Panc1 (cell line): Measurements from ENCODE around the gene LAIR1. TPM values are rescaled to one million over a fixed set of nuclear protein-coding genes. Genes with fewer than 3 reads are reported as not detected.
A peak's percentile ranks its signal among the peaks of the same experiment; 100 is the strongest.

Experiments used
- ATAC-seq: fragments of 200-7000 bp; cut with Tn5 transposase; 2 replicates; pipeline ENCODE4 v1.9.1; 2020; ENCODE audit warnings: mild to moderate bottlenecking, moderate library complexity
- Bru-seq: library from RNA; stranded (reverse); fragments of 400-500 nt; gene quantifications from one replicate; lab custom pipeline; 2021; lab: Mats Ljungman, UMichigan
- BruChase-seq, 2 experiments: library from RNA; stranded (reverse); fragments of 400-500 nt; gene quantifications; one replicate each; lab custom pipeline; 2021; lab: Mats Ljungman, UMichigan
- BruUV-seq: library from RNA; stranded (reverse); fragments of 400-500 nt; replicated peaks from 2 replicates; lab custom pipeline; 2021; lab: Mats Ljungman, UMichigan
- CTCF ChIA-PET: fragments of 300-600 bp; sonication (Branson Sonifier 250); formaldehyde crosslinking; loops from one replicate; lab custom pipeline; 2022; ENCODE audit warnings: antibody characterized with exemption; lab: Charles Lee
- POLR2A ChIA-PET: fragments of 300-600 bp; sonication (Branson Sonifier 250); formaldehyde crosslinking; loops from one replicate; lab custom pipeline; 2022; ENCODE audit warnings: antibody characterized with exemption; lab: Charles Lee
- DNase-seq: peaks from one replicate; pipeline ENCODE4 v3.0.0-alpha.2; 2010; ENCODE audit warnings: low read depth, low spot score
- H3K27ac ChIP-seq: 2 replicates; pipeline ENCODE4 v1.5.1; 2011; ENCODE audit warnings: mild to moderate bottlenecking, low read length, inconsistent platforms
- H3K27me3 ChIP-seq: fragments of 200-500 bp; sonication (Bioruptor generic); 2 replicates; pipeline ENCODE4 v1.6.0; 2014; ENCODE audit warnings: low read length, inconsistent platforms; ENCODE audit not compliant: control insufficient read depth, insufficient read depth
- H3K36me3 ChIP-seq: fragments of 200-500 bp; sonication (Bioruptor generic); 2 replicates; pipeline ENCODE4 v1.5.1; 2014; ENCODE audit warnings: inconsistent platforms, mild to moderate bottlenecking, low read length, moderate library complexity; ENCODE audit not compliant: control insufficient read depth, insufficient read depth
- H3K4me1 ChIP-seq: 2 replicates; pipeline ENCODE4 v1.5.1; 2011; ENCODE audit warnings: inconsistent platforms, mild to moderate bottlenecking, low read length, moderate library complexity; ENCODE audit not compliant: control insufficient read depth, insufficient read depth
- H3K4me3 ChIP-seq, 2 experiments: 2 replicates each; pipeline ENCODE4 v1.5.1; 2011 to 2012; ENCODE audit warnings: low read depth in 2 of 2, low read length in 2 of 2, mild to moderate bottlenecking in 2 of 2, inconsistent platforms in 1 of 2, moderate library complexity in 1 of 2
- H3K9me3 ChIP-seq: fragments of 200-500 bp; sonication (Bioruptor generic); 2 replicates; pipeline ENCODE4 v1.5.1; 2014; ENCODE audit warnings: low read depth, mild to moderate bottlenecking, inconsistent platforms, low read length, moderate library complexity; ENCODE audit not compliant: control insufficient read depth, insufficient read depth
- POLR2AphosphoS5 ChIP-seq: IDR thresholded peaks from 2 replicates; pipeline ENCODE4 v1.6.1; 2012; ENCODE audit warnings: mild to moderate bottlenecking, low read depth, low read length, moderate library complexity
- SIN3A ChIP-seq: IDR thresholded peaks from 2 replicates; pipeline ENCODE4 v1.6.1; 2012; ENCODE audit warnings: low read depth, mild to moderate bottlenecking, low read length, moderate library complexity, borderline replicate concordance; ENCODE audit not compliant: insufficient read depth
- TCF7L2 ChIP-seq: IDR thresholded peaks from 2 replicates; pipeline ENCODE4 v1.6.1; 2011; ENCODE audit warnings: mild to moderate bottlenecking, low read depth, low read length, inconsistent platforms
- in situ Hi-C: cut with HindIII; loops from 2 replicates; pipeline ENCODE4 v1.10.0; 2016; ENCODE audit warnings: low sequenced_read_pairs, low pct_unique_long_range_greater_than_20kb
- intact Hi-C: fragments of 100-400 bp; cut with micrococcal nuclease; formaldehyde crosslinking; loops from one replicate; pipeline ENCODE4 v1.10.0; 2022; ENCODE audit not compliant: unreplicated experiment
- long read RNA-seq: library from polyadenylated mRNA; unstranded; transcript quantifications from one replicate; pipeline ENCODE4 v2.0.0, GENCODE V29; 2021; ENCODE audit not compliant: unreplicated experiment
- polyA plus RNA-seq: library from polyadenylated mRNA; unstranded; fragments of >200 nt; gene quantifications from one replicate; pipeline ENCODE4 v1.2.1, GENCODE V29; 2012; ENCODE audit warnings: missing spikeins; ENCODE audit not compliant: insufficient read length
- total RNA-seq: library from RNA; stranded (reverse); gene quantifications from one replicate; pipeline ENCODE4 v1.2.1, GENCODE V29; 2021; ENCODE audit not compliant: unreplicated experiment
- TF ChIP-seq, protein P1 (sequence below): fragments of 450-650 bp; IDR thresholded peaks from 2 replicates; pipeline ENCODE4 v1.5.1; 2017; ENCODE audit warnings: mild to moderate bottlenecking
- TF ChIP-seq, protein P2 (sequence below), 2 experiments: IDR thresholded peaks; 2 replicates each; pipeline ENCODE4 v1.6.1; 2011 to 2012; ENCODE audit warnings: low read depth in 2 of 2, control low read depth in 1 of 2, low read length in 1 of 2, mild to moderate bottlenecking in 1 of 2, moderate library complexity in 1 of 2; ENCODE audit not compliant: insufficient read depth in 1 of 2

The LAIR1 gene, protein sequence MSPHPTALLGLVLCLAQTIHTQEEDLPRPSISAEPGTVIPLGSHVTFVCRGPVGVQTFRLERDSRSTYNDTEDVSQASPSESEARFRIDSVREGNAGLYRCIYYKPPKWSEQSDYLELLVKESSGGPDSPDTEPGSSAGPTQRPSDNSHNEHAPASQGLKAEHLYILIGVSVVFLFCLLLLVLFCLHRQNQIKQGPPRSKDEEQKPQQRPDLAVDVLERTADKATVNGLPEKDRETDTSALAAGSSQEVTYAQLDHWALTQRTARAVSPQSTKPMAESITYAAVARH
- total RNA-seq (0.05 TPM), Bru-seq, nascent RNA (not detected), BruChase-seq, experiment 1, labeled RNA remaining after a 2-hour chase (percentile 5 among the genes with signal in this experiment), BruChase-seq, experiment 2, labeled RNA remaining after a 6-hour chase (percentile 9 among the genes with signal in this experiment)
- not detected for polyA plus RNA-seq
- long read RNA-seq: 0 reads

DNA sequence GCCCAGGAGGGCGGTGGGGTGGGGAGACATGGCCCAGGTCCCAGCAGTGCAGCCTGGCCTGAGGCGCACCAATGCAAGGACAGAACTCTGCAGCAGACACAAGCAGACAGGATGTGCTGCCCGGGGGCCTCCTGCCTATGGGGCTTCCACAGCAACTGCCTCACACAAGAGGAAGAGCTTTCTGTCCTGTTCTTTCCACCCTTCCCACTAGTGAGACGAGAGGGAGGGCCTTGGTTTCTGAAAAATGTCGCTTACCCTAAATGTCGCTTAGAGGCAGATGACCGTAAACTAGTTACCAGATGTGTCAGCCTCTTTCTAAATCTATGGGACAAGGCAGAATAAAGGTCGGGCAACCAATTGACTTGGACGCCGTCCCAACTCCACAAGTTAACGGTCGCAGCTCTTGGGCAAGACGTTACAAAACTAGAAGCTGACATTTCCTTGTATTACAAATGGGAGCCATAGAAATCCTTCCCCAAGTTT, at the start of gene LAIR1:
Gene LAIR1 (minus strand): TSS at position 157 of the 483 bp plus-strand sequence. CDS start 127 bp downstream, at position 30.
- intact Hi-C loops (no loop called here), in situ Hi-C loops (no loop called here)
- H3K36me3 ChIP-seq: no peaks in the 10 kb centered on the region
- no peaks in the 10 kb centered on the region for H3K4me1 ChIP-seq
- DNase-seq (no peak), ATAC-seq (no peak)
- H3K4me3 ChIP-seq: no peak within 1 kb of the TSS
- TF ChIP-seq TCF7L2 (no peak), POLR2AphosphoS5 (no peak), SIN3A (no peak)
- TF ChIP-seq, protein P1, sequence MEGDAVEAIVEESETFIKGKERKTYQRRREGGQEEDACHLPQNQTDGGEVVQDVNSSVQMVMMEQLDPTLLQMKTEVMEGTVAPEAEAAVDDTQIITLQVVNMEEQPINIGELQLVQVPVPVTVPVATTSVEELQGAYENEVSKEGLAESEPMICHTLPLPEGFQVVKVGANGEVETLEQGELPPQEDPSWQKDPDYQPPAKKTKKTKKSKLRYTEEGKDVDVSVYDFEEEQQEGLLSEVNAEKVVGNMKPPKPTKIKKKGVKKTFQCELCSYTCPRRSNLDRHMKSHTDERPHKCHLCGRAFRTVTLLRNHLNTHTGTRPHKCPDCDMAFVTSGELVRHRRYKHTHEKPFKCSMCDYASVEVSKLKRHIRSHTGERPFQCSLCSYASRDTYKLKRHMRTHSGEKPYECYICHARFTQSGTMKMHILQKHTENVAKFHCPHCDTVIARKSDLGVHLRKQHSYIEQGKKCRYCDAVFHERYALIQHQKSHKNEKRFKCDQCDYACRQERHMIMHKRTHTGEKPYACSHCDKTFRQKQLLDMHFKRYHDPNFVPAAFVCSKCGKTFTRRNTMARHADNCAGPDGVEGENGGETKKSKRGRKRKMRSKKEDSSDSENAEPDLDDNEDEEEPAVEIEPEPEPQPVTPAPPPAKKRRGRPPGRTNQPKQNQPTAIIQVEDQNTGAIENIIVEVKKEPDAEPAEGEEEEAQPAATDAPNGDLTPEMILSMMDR: no peak
- TF ChIP-seq, protein P2, sequence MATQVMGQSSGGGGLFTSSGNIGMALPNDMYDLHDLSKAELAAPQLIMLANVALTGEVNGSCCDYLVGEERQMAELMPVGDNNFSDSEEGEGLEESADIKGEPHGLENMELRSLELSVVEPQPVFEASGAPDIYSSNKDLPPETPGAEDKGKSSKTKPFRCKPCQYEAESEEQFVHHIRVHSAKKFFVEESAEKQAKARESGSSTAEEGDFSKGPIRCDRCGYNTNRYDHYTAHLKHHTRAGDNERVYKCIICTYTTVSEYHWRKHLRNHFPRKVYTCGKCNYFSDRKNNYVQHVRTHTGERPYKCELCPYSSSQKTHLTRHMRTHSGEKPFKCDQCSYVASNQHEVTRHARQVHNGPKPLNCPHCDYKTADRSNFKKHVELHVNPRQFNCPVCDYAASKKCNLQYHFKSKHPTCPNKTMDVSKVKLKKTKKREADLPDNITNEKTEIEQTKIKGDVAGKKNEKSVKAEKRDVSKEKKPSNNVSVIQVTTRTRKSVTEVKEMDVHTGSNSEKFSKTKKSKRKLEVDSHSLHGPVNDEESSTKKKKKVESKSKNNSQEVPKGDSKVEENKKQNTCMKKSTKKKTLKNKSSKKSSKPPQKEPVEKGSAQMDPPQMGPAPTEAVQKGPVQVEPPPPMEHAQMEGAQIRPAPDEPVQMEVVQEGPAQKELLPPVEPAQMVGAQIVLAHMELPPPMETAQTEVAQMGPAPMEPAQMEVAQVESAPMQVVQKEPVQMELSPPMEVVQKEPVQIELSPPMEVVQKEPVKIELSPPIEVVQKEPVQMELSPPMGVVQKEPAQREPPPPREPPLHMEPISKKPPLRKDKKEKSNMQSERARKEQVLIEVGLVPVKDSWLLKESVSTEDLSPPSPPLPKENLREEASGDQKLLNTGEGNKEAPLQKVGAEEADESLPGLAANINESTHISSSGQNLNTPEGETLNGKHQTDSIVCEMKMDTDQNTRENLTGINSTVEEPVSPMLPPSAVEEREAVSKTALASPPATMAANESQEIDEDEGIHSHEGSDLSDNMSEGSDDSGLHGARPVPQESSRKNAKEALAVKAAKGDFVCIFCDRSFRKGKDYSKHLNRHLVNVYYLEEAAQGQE (IDR thresholded peaks at IDR 0.05; ENCODE audit: insufficient read depth in 1 of 2, low read depth in 2 of 2, low read length in 1 of 2): no peak
- POLR2A ChIA-PET: no interaction called here
- no TSS peak for BruUV-seq
- CTCF ChIA-PET: no interaction called here
- H3K27ac ChIP-seq: no peak within 1 kb of the TSS
- H3K27me3 ChIP-seq: no peaks in the 10 kb centered on the region
- H3K9me3 ChIP-seq: no peaks in the 10 kb centered on the region

DNA sequence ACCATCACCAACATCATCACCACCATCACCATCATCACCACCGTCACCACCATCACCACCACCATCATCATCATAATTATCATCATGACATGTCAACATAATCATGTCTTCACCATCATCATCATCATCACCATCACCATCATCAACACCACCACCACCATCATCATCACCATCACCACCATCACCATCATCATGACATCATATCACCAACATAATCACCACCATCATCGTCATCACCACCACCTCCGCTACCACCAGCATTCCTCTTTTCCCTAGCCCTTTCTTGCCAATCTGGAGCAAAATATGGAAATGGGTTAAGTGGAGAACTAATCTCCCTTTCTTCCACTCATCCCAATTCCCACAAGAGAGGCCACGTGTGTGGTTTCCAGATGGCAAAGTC, 49.4 kb upstream of the LAIR1 start:
- Histone ChIP-seq H3K4me1 (peaks cover 4% of the 10 kb centered on the region; the same call in 1 of the 2 replicates), H3K9me3 (no peaks in the 10 kb centered on the region), H3K4me3 (no peak overlapping the region), H3K27ac (no peak overlapping the region), H3K36me3 (no peaks in the 10 kb centered on the region), H3K27me3 (peaks cover 8% of the 10 kb centered on the region)
- no TSS peak for BruUV-seq
- intact Hi-C loops: no loop called here
- no peak for ATAC-seq
- CTCF ChIA-PET: no interaction called here
- POLR2A ChIA-PET: no interaction called here
- no peak for DNase-seq
- no peak for TF ChIP-seq SIN3A
- TF ChIP-seq POLR2AphosphoS5: no peak
- TF ChIP-seq, protein P2 (IDR thresholded peaks at IDR 0.05; ENCODE audit: insufficient read depth in 1 of 2, low read depth in 2 of 2, low read length in 1 of 2): no peak
- TF ChIP-seq, protein P1: no peak
- no peak for TF ChIP-seq TCF7L2
- in situ Hi-C loops: no loop called here
